HG02885 (cell line): ENCODE data around the gene TPST1.

Experiments
- ATAC-seq: cut with Tn5 transposase; IDR thresholded peaks from one replicate; pipeline ENCODE4 v1.9.1; 2021; ENCODE audit warnings: mild to moderate bottlenecking; ENCODE audit not compliant: unreplicated experiment, poor library complexity

TPST1 gene

GRCh38 chr7:66281678-66282590, 76.8 kb downstream of the TPST1 start:
- no peak for ATAC-seq

- no peak for ATAC-seq
These were observed 77.4 kb downstream of the TPST1 start for GRCh38 chr7:66282591-66282935.

GRCh38 chr7:66283003-66283920, 78.1 kb downstream of the TPST1 start:
- no peak for ATAC-seq

GRCh38 chr7:66296001-66296521, 90.9 kb downstream of the TPST1 start:
- no peak for ATAC-seq

GRCh38 chr7:66296557-66296956, 91.4 kb downstream of the TPST1 start:
- ATAC-seq: no peak

- ATAC-seq: no peak
These were observed 92.4 kb downstream of the TPST1 start for GRCh38 chr7:66297579-66297978.

GRCh38 chr7:66301249-66301648, 96.1 kb downstream of the TPST1 start:
- no peak for ATAC-seq

GRCh38 chr7:66301737-66302136, 96.6 kb downstream of the TPST1 start:
- no peak for ATAC-seq

- ATAC-seq: no peak
These were observed 98.5 kb downstream of the TPST1 start for GRCh38 chr7:66303454-66304155.

- no peak for ATAC-seq
These were observed 99.4 kb downstream of the TPST1 start for GRCh38 chr7:66304536-66304935.

GRCh38 chr7:66306243-66306642, 101.1 kb downstream of the TPST1 start:
- ATAC-seq: no peak

GRCh38 chr7:66307591-66308215, 102.6 kb downstream of the TPST1 start:
- ATAC-seq: no peak

- no peak for ATAC-seq
These were observed 103.3 kb downstream of the TPST1 start for GRCh38 chr7:66308411-66308810.

- no peak for ATAC-seq
These were observed 105.5 kb downstream of the TPST1 start for GRCh38 chr7:66310620-66311019.

- ATAC-seq: no peak
These were observed 108.9 kb downstream of the TPST1 start for GRCh38 chr7:66313886-66314568.

- no peak for ATAC-seq
These were observed 110.1 kb downstream of the TPST1 start for GRCh38 chr7:66315192-66315591.

GRCh38 chr7:66319407-66319979, 114.4 kb downstream of the TPST1 start:
- no peak for ATAC-seq

- no peak for ATAC-seq
These were observed 116.1 kb downstream of the TPST1 start for GRCh38 chr7:66321283-66321682.
